Measurements from ENCODE around the gene ZNF841. TPM values are rescaled to one million over a fixed set of nuclear protein-coding genes. Genes with fewer than 3 reads are reported as not detected.

ZNF841 gene
- total RNA-seq: 10 to 100 TPM; 18.4 to 20.8 TPM

DNA sequence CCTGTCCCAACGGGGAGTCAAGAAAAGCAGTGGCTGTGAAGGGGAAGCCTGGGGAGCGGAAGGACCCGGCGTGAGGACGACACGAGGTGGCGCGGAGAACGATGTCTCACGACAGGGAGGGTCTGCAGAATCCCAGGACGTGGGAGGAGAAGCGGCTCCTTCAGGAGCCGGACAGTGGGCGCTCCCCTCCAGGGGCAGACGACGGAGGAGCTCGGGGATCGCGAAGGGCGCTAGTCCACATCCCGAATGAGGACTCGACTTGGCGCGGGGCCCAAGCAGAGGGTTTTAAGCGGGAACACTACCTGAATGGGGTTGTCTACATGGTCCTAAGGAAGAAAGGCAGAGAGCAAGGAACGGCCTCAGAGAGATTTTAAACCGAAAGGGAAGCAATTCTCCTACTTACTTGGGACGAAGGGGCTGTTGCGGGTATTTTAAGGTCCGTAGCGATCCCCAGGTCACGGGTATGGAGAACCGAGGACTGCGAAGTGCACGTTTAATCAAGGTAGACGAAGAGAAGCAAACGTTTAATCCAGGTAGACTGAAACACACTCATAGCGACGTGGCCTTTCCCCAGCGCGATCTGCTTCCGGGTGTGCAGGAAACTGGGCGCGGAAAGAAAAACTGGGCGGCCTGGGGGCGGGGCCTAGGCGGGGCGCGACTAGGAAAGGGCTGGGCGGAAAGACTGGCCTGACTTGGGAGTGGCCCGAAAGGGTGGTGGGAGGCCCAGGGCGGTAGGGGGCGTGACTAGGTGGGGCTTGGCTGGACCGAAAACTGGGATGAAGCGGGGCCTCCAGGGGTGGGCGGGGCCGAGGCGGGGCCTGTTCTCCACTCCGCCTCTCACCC lies at the start of gene ZNF841:
Gene ZNF841, minus strand, starts transcription at position 594 of the 843 bp plus-strand sequence. CDS start 10,964 bp downstream, outside the sequence.
- peak; percentile 90 to 92 for DNase-seq
- peaks cover 19 to 31% of the 10 kb centered on the region in 2 donors for H3K9me3 Mint-ChIP-seq
- ATAC-seq (replicated peaks in 1 of 2): peak; percentile 99
- H3K4me1 Mint-ChIP-seq (ENCODE audit: low read depth): peaks cover 20% of the 10 kb centered on the region
- peak within 1 kb of the TSS; percentile 94 for H3K27ac Mint-ChIP-seq
- peak within 1 kb of the TSS; percentile 87 to 97 for H3K4me3 Mint-ChIP-seq
- H3K36me3 Mint-ChIP-seq (ENCODE audit: insufficient read depth in 2 of 2): peaks cover 47 to 72% of the 10 kb centered on the region in 2 donors
- H3K27me3 Mint-ChIP-seq (ENCODE audit: low read depth): no peaks in the 10 kb centered on the region

DNA sequence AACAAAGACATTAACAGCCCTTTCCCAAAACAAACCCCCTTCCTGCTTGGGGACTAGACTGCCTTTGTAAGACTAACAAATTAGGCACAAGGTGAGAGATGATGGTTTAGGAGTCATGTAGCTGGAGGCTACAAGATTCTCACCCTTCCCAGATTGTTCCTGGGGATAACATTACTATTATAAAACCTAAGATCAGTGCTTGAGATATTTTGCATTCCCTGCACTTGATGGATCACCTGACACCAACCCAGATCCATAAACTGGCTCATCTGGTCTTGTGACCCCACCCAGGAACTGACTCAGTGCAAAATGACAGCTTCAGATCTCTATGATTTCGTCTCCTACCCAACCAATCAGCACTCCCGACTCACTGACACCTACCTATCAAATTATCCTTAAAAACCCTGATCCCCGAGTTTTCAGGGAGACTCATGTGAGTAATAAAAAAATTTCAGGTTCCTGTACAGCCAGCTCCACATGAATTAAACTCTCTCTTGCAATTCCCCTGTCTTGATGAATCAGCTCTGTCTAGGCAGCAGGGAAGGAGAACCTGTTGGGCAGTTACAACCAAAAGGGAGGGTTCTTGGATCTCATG lies 46.5 kb upstream of the ZNF841 start:
- ATAC-seq (replicated peaks in 1 of 2) (no peak), DNase-seq (no peak)
- Mint-ChIP-seq H3K9me3 (peaks cover 3 to 10% of the 10 kb centered on the region in 2 donors), H3K4me1 (ENCODE audit: low read depth) (peaks cover 24% of the 10 kb centered on the region), H3K27me3 (ENCODE audit: low read depth) (no peaks in the 10 kb centered on the region), H3K4me3 (no peak overlapping the region), H3K36me3 (ENCODE audit: insufficient read depth in 2 of 2) (peaks cover 20 to 39% of the 10 kb centered on the region in 2 donors), H3K27ac (no peak overlapping the region)

DNA sequence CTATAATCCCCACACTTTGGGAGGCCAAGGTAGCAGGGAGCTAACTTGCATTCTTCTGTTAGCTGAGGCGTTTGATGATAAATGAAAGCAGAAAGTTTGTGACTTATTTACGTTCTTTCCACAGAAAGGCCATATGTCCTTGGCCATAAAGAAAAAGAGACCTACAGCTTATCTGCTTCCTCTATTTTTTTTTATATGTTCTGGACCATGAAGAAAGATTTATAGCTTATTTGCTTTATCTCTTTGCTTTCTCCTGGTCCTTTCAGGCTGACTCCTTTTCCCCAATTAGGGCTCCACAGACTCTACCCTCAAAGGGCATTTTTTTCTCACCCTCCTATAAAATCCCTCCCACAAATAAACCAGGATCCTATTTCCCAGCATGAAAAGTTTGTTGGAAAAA lies 45.6 kb upstream of the ZNF841 start:
- Mint-ChIP-seq H3K36me3 (ENCODE audit: insufficient read depth in 2 of 2) (peaks cover 21 to 42% of the 10 kb centered on the region in 2 donors), H3K27me3 (ENCODE audit: low read depth) (no peaks in the 10 kb centered on the region), H3K27ac (no peak overlapping the region), H3K4me3 (no peak overlapping the region), H3K4me1 (ENCODE audit: low read depth) (peaks cover 24% of the 10 kb centered on the region), H3K9me3 (peaks cover 2 to 10% of the 10 kb centered on the region in 2 donors)
- ATAC-seq (replicated peaks in 1 of 2) (no peak), DNase-seq (no peak)

DNA sequence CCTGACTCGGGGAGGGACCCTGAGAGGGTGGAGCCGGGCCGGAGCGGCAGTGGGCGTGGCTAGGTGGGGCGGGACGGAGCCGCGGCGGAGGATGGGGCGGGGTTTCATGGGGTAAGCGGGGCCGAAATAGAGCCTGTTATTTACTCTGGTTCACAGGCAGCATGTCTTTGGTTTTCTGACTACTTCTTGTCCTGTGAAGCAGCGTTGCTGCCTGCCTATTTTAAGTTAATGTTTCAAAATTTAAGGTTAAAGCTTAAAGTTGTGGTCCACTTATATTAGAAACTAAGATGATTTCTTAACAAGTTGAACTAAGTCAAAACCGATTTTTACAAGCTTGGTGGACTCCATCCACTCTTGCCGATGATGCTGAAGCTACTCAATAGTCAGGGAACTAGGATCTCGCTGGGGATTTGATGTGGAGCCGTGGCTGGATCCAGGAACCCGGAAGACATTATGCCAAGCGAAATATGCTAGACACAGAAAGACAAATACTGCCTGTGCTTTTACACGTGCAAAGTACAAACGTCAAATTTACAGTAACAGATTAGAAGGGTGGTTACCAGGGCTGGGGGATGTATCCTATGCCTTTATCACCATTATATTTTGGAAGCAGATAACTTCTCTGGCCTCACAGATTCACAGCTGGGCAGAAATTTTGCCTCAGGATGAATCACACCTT lies 44.6 kb upstream of the ZNF841 start:
- ATAC-seq (replicated peaks in 1 of 2) (peak; percentile 97), DNase-seq (peak; percentile 98 to 99)
- H3K4me3 Mint-ChIP-seq: peak overlapping the region; percentile 90 to 97
- H3K36me3 Mint-ChIP-seq (ENCODE audit: insufficient read depth in 2 of 2): peaks cover 23 to 46% of the 10 kb centered on the region in 2 donors
- peaks cover 24% of the 10 kb centered on the region for H3K4me1 Mint-ChIP-seq (ENCODE audit: low read depth)
- H3K9me3 Mint-ChIP-seq: peaks cover 5 to 12% of the 10 kb centered on the region in 2 donors
- no peaks in the 10 kb centered on the region for H3K27me3 Mint-ChIP-seq (ENCODE audit: low read depth)
- no peak overlapping the region for H3K27ac Mint-ChIP-seq

DNA sequence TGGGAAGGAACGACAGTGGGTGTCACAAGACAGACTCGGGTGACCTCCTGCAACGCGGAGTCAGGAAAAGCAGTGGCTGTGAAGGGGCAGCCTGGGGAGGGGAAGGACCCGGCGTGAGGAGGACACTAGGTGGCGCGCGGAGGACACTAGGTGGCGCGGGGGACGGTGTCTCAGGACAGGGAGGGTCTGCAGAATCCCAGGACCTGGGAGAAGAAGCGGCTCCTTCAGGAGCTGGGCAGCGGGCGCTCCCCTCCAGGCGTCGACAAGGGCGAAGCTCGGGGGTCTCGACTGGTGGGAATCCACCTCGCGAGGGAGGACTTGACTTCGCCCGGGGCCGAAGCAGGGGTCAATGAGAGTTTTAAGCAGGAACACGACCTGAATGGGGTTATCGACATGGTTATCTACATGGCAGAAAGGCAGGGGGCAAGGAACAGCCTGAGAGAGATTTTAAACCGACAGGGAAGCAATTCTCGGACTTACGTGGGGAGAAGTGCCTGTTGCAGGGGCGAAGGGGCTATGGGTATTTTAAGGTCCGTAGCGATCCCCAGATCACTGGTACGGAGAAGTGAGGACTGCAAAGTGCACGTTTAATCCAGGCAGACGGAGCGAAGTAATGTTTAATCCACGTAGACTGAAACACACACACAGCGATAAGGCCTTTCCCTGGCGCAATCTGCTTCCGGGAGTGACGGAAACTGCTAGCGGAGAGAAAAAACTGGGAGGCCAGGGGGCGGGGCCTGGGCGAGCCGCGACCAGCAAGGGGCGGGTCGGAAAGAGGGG lies 43.9 kb upstream of the ZNF841 start, which contains the start of gene ZNF616:
Gene ZNF616, minus strand, starts transcription at position 687 of the 780 bp plus-strand sequence. CDS start 9,426 bp downstream, outside the sequence.
- H3K9me3 Mint-ChIP-seq: peaks cover 8 to 14% of the 10 kb centered on the region in 2 donors
- H3K36me3 Mint-ChIP-seq (ENCODE audit: insufficient read depth in 2 of 2): peaks cover 25 to 52% of the 10 kb centered on the region in 2 donors
- H3K27ac Mint-ChIP-seq: peak within 1 kb of the TSS; percentile 96
- peak; percentile 88 to 89 for DNase-seq
- no peaks in the 10 kb centered on the region for H3K27me3 Mint-ChIP-seq (ENCODE audit: low read depth)
- H3K4me1 Mint-ChIP-seq (ENCODE audit: low read depth): peaks cover 24% of the 10 kb centered on the region
- peak within 1 kb of the TSS; percentile 90 to 97 for H3K4me3 Mint-ChIP-seq
- ATAC-seq (replicated peaks in 1 of 2): peak; percentile 86 to 89

DNA sequence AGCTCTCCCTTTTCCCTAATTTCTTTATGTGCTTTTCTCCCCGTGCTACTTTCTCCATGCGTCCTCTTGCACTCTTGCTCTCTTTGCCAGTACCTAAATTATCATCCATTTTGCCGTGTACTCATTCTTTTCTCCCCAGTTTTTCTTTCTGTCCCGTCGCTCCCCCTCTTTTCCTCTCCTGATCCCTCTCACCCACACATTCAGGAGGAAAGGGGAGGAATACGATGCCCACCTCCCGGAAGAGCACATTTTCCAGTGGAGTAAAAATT lies 43.4 kb upstream of the ZNF841 start:
- H3K27ac Mint-ChIP-seq: peak overlapping the region; percentile 96

DNA sequence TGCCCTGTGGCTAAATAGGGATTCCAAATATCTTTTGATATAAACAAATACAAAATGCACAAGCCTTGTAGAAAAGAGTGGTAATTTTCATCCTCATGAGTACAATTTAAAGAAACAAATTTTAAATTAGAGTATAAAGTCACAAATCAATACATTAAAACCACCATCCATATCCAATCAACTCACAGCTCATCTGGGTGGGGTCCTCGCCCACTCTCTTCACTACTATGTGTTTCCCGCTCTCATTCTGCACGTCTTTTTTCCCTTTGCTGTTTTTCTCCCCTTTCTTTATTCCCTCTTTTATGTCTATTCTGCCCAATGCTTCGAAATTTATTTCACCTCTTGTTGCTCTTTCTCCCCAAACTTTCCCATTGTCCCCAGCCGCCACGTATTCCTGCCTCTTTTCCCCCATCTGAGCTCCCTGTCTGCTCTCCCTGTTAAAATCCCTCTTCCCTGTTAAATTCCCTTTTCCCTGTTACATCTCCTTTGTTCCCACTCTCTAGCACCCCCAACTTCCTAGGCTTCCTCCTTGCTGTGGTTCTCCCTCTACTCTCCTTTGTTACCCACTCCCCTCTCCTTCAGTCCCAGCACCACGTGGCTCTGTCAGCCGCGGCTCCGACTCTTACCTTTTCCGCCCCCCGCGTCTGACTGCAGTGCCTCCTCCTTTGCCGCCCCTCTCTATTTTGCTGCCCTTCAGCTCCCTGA lies 42.9 kb upstream of the ZNF841 start:
- Mint-ChIP-seq H3K4me3 (peak overlapping the region; percentile 90 to 97), H3K36me3 (ENCODE audit: insufficient read depth in 2 of 2) (peaks cover 29 to 59% of the 10 kb centered on the region in 2 donors), H3K27me3 (ENCODE audit: low read depth) (no peaks in the 10 kb centered on the region), H3K9me3 (peaks cover 11 to 17% of the 10 kb centered on the region in 2 donors), H3K27ac (peak overlapping the region; percentile 96), H3K4me1 (ENCODE audit: low read depth) (peaks cover 24% of the 10 kb centered on the region)
- DNase-seq (peak; percentile 8 to 24), ATAC-seq (replicated peaks in 1 of 2) (no peak)

More for the DNA sequence above, 43.4 kb upstream of the ZNF841 start:
- Mint-ChIP-seq H3K9me3 (peaks cover 9 to 15% of the 10 kb centered on the region in 2 donors), H3K4me3 (peak overlapping the region; percentile 90 to 97), H3K27me3 (ENCODE audit: low read depth) (no peaks in the 10 kb centered on the region), H3K4me1 (ENCODE audit: low read depth) (peaks cover 24% of the 10 kb centered on the region), H3K36me3 (ENCODE audit: insufficient read depth in 2 of 2) (peaks cover 28 to 57% of the 10 kb centered on the region in 2 donors)
- no peak for ATAC-seq (replicated peaks in 1 of 2)
- no peak for DNase-seq

DNA sequence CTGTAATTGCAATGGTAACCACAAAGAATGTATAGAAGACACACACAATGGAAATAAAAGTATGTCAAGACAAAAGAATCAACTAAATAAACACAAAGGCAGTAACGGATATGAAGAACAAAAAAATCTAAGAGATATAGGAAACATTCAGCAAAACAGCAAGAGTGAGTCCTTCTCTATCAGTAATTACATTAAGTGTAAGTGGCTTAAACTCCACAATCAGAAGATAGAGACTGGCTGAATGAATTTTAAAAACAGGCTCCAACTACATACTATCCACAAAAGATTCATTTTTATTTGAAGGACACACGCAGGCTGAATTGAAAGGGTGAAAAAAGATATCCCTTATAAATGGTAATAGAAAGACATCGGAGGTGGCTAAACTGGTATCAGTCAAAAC lies 24.7 kb upstream of the ZNF841 start:
- Mint-ChIP-seq H3K9me3 (peaks cover 19 to 41% of the 10 kb centered on the region in 2 donors), H3K27me3 (ENCODE audit: low read depth) (no peaks in the 10 kb centered on the region), H3K27ac (no peak overlapping the region), H3K4me3 (no peak overlapping the region), H3K4me1 (ENCODE audit: low read depth) (no peaks in the 10 kb centered on the region), H3K36me3 (ENCODE audit: insufficient read depth in 2 of 2) (peaks cover 63 to 91% of the 10 kb centered on the region in 2 donors)
- no peak for DNase-seq
- ATAC-seq (replicated peaks in 1 of 2): no peak

DNA sequence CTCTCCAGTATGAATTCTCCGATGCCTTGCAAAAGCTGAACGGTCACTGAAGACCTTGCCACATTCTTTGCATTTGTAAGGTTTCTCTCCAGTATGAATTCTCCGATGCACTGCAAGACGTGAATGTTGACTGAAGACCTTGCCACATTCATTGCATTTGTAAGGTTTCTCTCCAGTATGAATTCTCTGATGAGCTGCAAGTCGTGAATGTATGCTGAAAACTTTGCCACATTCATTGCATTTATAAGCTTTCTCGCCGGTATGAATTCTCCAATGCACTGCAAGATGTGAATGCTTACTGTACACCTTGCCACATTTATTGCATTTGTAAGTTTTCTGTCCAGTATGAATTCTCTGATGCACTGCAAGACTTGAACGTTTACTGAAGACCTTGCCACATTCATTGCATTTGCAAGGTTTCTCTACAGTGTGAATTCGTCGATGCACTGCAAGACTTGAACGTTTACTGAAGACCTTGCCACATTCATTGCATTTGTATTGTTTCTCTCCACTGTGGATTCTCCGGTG lies 20.0 kb upstream of the ZNF841 start:
- Mint-ChIP-seq H3K9me3 (peaks cover 26 to 55% of the 10 kb centered on the region in 2 donors), H3K4me3 (no peak overlapping the region), H3K4me1 (ENCODE audit: low read depth) (no peaks in the 10 kb centered on the region), H3K27me3 (ENCODE audit: low read depth) (no peaks in the 10 kb centered on the region), H3K27ac (no peak overlapping the region), H3K36me3 (ENCODE audit: insufficient read depth in 2 of 2) (peaks cover 60 to 77% of the 10 kb centered on the region in 2 donors)
- no peak for DNase-seq
- ATAC-seq (replicated peaks in 1 of 2): no peak

DNA sequence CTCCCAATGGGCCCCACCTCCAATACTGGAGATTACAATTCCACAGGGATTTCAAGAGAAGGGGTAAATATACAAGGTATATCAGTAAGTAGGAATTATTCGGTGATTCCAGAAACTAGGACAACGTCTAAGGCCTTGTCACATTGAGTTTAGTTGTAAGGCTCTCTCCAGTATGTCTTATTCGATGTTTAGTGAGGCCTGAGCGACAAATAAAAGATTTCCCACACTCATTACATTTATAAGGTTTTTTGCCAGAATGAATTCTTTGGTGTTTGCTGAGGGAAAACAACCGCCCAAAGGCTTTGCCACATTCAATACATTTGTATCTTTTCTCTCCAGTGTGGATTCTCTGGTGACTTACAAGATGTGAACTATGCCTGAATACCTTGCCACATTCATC lies 19.1 kb upstream of the ZNF841 start:
- no peak for ATAC-seq (replicated peaks in 1 of 2)
- H3K4me3 Mint-ChIP-seq: no peak overlapping the region
- H3K36me3 Mint-ChIP-seq (ENCODE audit: insufficient read depth in 2 of 2): peaks cover 57 to 74% of the 10 kb centered on the region in 2 donors

DNA sequence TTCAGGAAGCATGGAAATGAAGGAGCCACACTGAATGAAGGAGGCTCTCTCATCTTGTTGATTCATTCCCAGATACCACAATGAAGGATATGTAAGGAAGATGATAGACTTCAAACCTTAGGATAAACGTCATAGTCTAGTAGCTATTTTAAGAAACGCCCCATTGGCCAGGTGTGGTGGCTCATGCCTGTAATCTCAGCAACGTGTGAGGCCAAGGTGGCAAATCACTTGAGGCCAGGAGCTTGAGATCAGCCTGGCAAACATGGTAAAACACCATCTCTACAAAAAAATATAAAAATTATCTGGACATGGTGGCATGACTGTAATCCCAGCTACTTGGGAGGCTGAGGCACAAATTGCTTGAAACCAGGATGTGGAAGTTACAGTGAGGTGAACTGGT lies 17.1 kb upstream of the ZNF841 start:
- peaks cover 42 to 61% of the 10 kb centered on the region in 2 donors for H3K36me3 Mint-ChIP-seq (ENCODE audit: insufficient read depth in 2 of 2)

More for the DNA sequence above, 19.1 kb upstream of the ZNF841 start:
- no peak for DNase-seq
- Mint-ChIP-seq H3K27me3 (ENCODE audit: low read depth) (no peaks in the 10 kb centered on the region), H3K4me1 (ENCODE audit: low read depth) (no peaks in the 10 kb centered on the region), H3K27ac (no peak overlapping the region), H3K9me3 (peaks cover 27 to 50% of the 10 kb centered on the region in 2 donors)

DNA sequence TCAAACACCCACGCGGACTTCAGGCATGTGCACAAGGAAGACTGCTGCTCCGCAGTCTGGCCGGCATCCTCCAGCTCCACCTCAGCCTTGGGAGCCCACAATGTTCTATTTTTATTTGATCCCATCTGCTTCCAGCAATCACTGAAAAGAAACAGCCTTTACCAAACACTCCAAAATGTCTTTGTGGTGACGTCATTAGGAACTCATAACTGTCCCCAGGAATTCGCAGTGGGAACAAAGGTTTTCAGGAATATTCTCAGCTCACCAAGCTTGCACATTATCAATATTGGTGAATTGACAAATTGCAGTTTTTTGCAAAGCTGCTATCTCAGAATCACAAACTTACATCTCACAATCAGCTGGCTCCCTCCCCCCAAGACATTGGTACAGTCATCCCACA lies 15.2 kb upstream of the ZNF841 start:
- peaks cover 39 to 55% of the 10 kb centered on the region in 2 donors for H3K36me3 Mint-ChIP-seq (ENCODE audit: insufficient read depth in 2 of 2)
- DNase-seq: no peak

More for the DNA sequence above, 17.1 kb upstream of the ZNF841 start:
- Mint-ChIP-seq H3K9me3 (peaks cover 26 to 43% of the 10 kb centered on the region in 2 donors), H3K27me3 (ENCODE audit: low read depth) (no peaks in the 10 kb centered on the region), H3K4me3 (no peak overlapping the region), H3K4me1 (ENCODE audit: low read depth) (no peaks in the 10 kb centered on the region), H3K27ac (no peak overlapping the region)
- DNase-seq (no peak), ATAC-seq (replicated peaks in 1 of 2) (no peak)

More for the DNA sequence above, 15.2 kb upstream of the ZNF841 start:
- H3K27ac Mint-ChIP-seq: no peak overlapping the region
- H3K4me1 Mint-ChIP-seq (ENCODE audit: low read depth): no peaks in the 10 kb centered on the region
- peaks cover 32 to 42% of the 10 kb centered on the region in 2 donors for H3K9me3 Mint-ChIP-seq
- no peak for ATAC-seq (replicated peaks in 1 of 2)
- no peak overlapping the region for H3K4me3 Mint-ChIP-seq
- H3K27me3 Mint-ChIP-seq (ENCODE audit: low read depth): no peaks in the 10 kb centered on the region

All from activated T-cell treated with anti-CD3 and anti-CD28 coated beads, Interleukin-2, amount 50 U/mL, for 72 hours (primary cell).